G401 (cell line): ENCODE data around the gene NUCB1. TPM values are rescaled to one million over a fixed set of nuclear protein-coding genes. Genes with fewer than 3 reads are reported as not detected.

Experiments
- DNase-seq: peaks from one replicate; pipeline ENCODE4 v3.0.0-alpha.2; 2015; ENCODE audit warnings: low spot score
- in situ Hi-C: cut with HindIII; loops from 2 replicates; pipeline ENCODE4 v1.10.0; 2016; ENCODE audit warnings: low sequenced_read_pairs, mixed read lengths
- total RNA-seq: library from RNA; depleted of rRNA; stranded (reverse); fragments of >200 nt; shearing (Covaris generic); gene quantifications from 2 replicates; pipeline ENCODE4 v1.2.3, GENCODE V29; 2014

NUCB1 gene
- total RNA-seq, 1 experiment from 2014 or later: 201 TPM

GRCh38 chr19:48954595-48955307, 54.6 kb downstream of the NUCB1 start, which contains the start of gene BAX:
Gene BAX (plus strand): TSS chr19:48954875. CDS start chr19:48954929, 54 bp downstream.
- peak; percentile 97 for DNase-seq
- in situ Hi-C loops: no loop called here

- in situ Hi-C loops: no loop called here
Measured at GRCh38 chr19:48955308-48955958, 55.3 kb downstream of the NUCB1 start.

GRCh38 chr19:48958006-48958405, 57.9 kb downstream of the NUCB1 start:
- DNase-seq: no peak
- in situ Hi-C loops: no loop called here

More at GRCh38 chr19:48955308-48955958, 55.3 kb downstream of the NUCB1 start:
- no peak for DNase-seq

- DNase-seq: no peak
- in situ Hi-C loops: no loop called here
Measured at GRCh38 chr19:48959341-48960239, 59.5 kb downstream of the NUCB1 start.

- in situ Hi-C loops: no loop called here
- no peak for DNase-seq
Measured at GRCh38 chr19:48961051-48961649, 61.0 kb downstream of the NUCB1 start.

GRCh38 chr19:48961673-48962028, 61.5 kb downstream of the NUCB1 start:
- in situ Hi-C loops: no loop called here
- no peak for DNase-seq

GRCh38 chr19:48962029-48962848, 62.1 kb downstream of the NUCB1 start:
- in situ Hi-C loops: no loop called here
- peak; percentile 29 for DNase-seq

- in situ Hi-C loops: no loop called here
- DNase-seq: no peak
Measured at GRCh38 chr19:48962849-48963165, 62.7 kb downstream of the NUCB1 start.

GRCh38 chr19:48963371-48964204, 63.5 kb downstream of the NUCB1 start:
- in situ Hi-C loops: no loop called here
- peak; percentile 49 for DNase-seq

- in situ Hi-C loops: no loop called here
- peak; percentile 63 for DNase-seq
Measured at GRCh38 chr19:48964205-48965039, 64.3 kb downstream of the NUCB1 start.

- in situ Hi-C loops: no loop called here
- DNase-seq: peak; percentile 98
Measured at GRCh38 chr19:48965040-48965805, 65.1 kb downstream of the NUCB1 start, which contains the start of gene FTL. Gene FTL (plus strand): TSS chr19:48965309. CDS start chr19:48965508, 199 bp downstream.

GRCh38 chr19:48965806-48966540, 65.9 kb downstream of the NUCB1 start:
- in situ Hi-C loops: no loop called here
- peak; percentile 96 for DNase-seq

- in situ Hi-C loops: no loop called here
Measured at GRCh38 chr19:48966541-48967345, 66.6 kb downstream of the NUCB1 start.

GRCh38 chr19:48967346-48968178, 67.5 kb downstream of the NUCB1 start:
- in situ Hi-C loops: no loop called here
- DNase-seq: peak; percentile 50

More at GRCh38 chr19:48966541-48967345, 66.6 kb downstream of the NUCB1 start:
- DNase-seq: no peak
